K562 (cell line): ENCODE measurements around the gene ZNF513. TPM values are rescaled to one million over a fixed set of nuclear protein-coding genes. Genes with fewer than 3 reads are reported as not detected.

Experiments
- CHAMP1 ChIP-seq: fragments of 450-650 bp; IDR thresholded peaks from 2 replicates; pipeline ENCODE4 v1.6.1; 2016; ENCODE audit warnings: mild to moderate bottlenecking
- HNRNPUL1 ChIP-seq: fragments of 200-400 bp; formaldehyde crosslinking; IDR thresholded peaks from 2 replicates; pipeline ENCODE4 v1.6.1; 2017; ENCODE audit warnings: low read length
- IFI16 ChIP-seq: fragments of 250-450 bp; sonication (Bioruptor Pico); IDR thresholded peaks from 2 replicates; pipeline ENCODE4 v2.1.2; 2022; ENCODE audit warnings: mild to moderate bottlenecking, inconsistent platforms
- MAFK ChIP-seq: IDR thresholded peaks from 2 replicates; pipeline ENCODE4 v1.6.1; 2011; ENCODE audit warnings: low read length, improper control_type of control experiment
- MBD2 ChIP-seq: sonication (generic); IDR thresholded peaks from 2 replicates; pipeline ENCODE4 v1.6.1; 2016; ENCODE audit warnings: low read depth, borderline replicate concordance
- MECOM ChIP-seq: fragments of 250-450 bp; sonication (Bioruptor Pico); IDR thresholded peaks from 2 replicates; pipeline ENCODE4 v1.8.0; 2022; ENCODE audit warnings: inconsistent platforms
- NFIC ChIP-seq: fragments of 450-650 bp; IDR thresholded peaks from 2 replicates; pipeline ENCODE4 v1.6.1; 2017; ENCODE audit warnings: mild to moderate bottlenecking, inconsistent platforms
- NR4A1 ChIP-seq, 2 experiments: fragments of 250-450 bp in 1 of 2; fragments of 450-650 bp in 1 of 2; sonication (Bioruptor Pico) in 1 of 2; IDR thresholded peaks; 2 replicates each; pipeline versions ENCODE4 v1.4.0 to v1.6.1; 2016 to 2020; ENCODE audit warnings: mild to moderate bottlenecking in 2 of 2, missing compliant biosample characterization in 1 of 2, missing genetic modification characterization in 1 of 2, moderate library complexity in 1 of 2
- RAD51 ChIP-seq: fragments of 450-650 bp; IDR thresholded peaks from 2 replicates; pipeline ENCODE4 v1.7.1; 2016; ENCODE audit warnings: low read depth, mild to moderate bottlenecking, borderline replicate concordance
- RBFOX2 ChIP-seq: fragments of 200-400 bp; formaldehyde crosslinking; IDR thresholded peaks from 2 replicates; pipeline ENCODE4 v1.6.1; 2017; ENCODE audit warnings: low read depth, mild to moderate bottlenecking, low read length, moderate library complexity
- SMAD1 ChIP-seq: fragments of 150-350 bp; IDR thresholded peaks from 2 replicates; pipeline ENCODE4 v1.6.1; 2014; ENCODE audit warnings: low read length, low read depth; ENCODE audit not compliant: partially characterized antibody
- SMARCA4 ChIP-seq: fragments of 450-650 bp; IDR thresholded peaks from 2 replicates; pipeline ENCODE4 v1.6.1; 2016
- SMARCA5 ChIP-seq: fragments of 450-650 bp; IDR thresholded peaks from 2 replicates; pipeline ENCODE4 v1.6.1; 2016
- SRSF3 ChIP-seq: fragments of 200-400 bp; formaldehyde crosslinking; IDR thresholded peaks from 2 replicates; pipeline ENCODE4 v1.6.1; 2016; ENCODE audit warnings: mild to moderate bottlenecking, low read length, moderate library complexity; ENCODE audit not compliant: insufficient read depth
- TBP ChIP-seq: optimal IDR thresholded peaks from 2 replicates; pipeline ENCODE3; 2011; ENCODE audit warnings: low read depth, low read length, improper control_type of control experiment
- ZBTB1 ChIP-seq: sonication (generic); formaldehyde crosslinking; IDR thresholded peaks from 2 replicates; pipeline ENCODE4 v1.8.1; 2023; ENCODE audit warnings: missing genetic modification reagents, low read depth, mild to moderate bottlenecking, borderline replicate concordance
- ZMIZ1 ChIP-seq, 2 experiments: fragments of 150-350 bp in 1 of 2; IDR thresholded peaks; 2 replicates each; pipeline ENCODE4 v1.6.1; 2012 to 2016; ENCODE audit warnings: low read depth in 2 of 2, low read length in 2 of 2, mild to moderate bottlenecking in 1 of 2, moderate library complexity in 1 of 2
- ZNF124 ChIP-seq: sonication (generic); formaldehyde crosslinking; IDR thresholded peaks from 2 replicates; pipeline ENCODE4 v1.8.1; 2022; ENCODE audit warnings: missing genetic modification reagents
- ZNF384 ChIP-seq: IDR thresholded peaks from 2 replicates; pipeline ENCODE4 v1.6.1; 2012; ENCODE audit warnings: low read depth, low read length, improper control_type of control experiment
- ZNF449 ChIP-seq: fragments of 250-450 bp; sonication (Bioruptor Pico); IDR thresholded peaks from 2 replicates; pipeline ENCODE4 v1.8.0; 2022; ENCODE audit warnings: moderate library complexity, mild to moderate bottlenecking, inconsistent platforms
- ZNF699 ChIP-seq: fragments of 250-450 bp; sonication (Bioruptor Pico); IDR thresholded peaks from 2 replicates; pipeline ENCODE4 v1.8.0; 2021; ENCODE audit warnings: mild to moderate bottlenecking, moderate library complexity; ENCODE audit not compliant: insufficient replicate concordance
- ZSCAN32 ChIP-seq: fragments of 450-650 bp; formaldehyde crosslinking; IDR thresholded peaks from 2 replicates; pipeline ENCODE4 v1.4.0; 2020; ENCODE audit warnings: mild to moderate bottlenecking, moderate library complexity
- polyA plus RNA-seq, 8 experiments: library from polyadenylated mRNA; depleted of rRNA in 4 of 8; stranded (reverse) in 5 of 8; unstranded in 3 of 8; fragments of >200 nt; fragmentation: Nextera tagmentation in 2 of 8; fragmentation: Illumina TruSeq in 1 of 8; extraction: Ambion mirVana in 2 of 8; extraction: Trizol in 1 of 8; gene quantifications; 2 replicates each; pipeline versions ENCODE4 v1.2.1 to v1.2.3, GENCODE V29; 2011 to 2014; ENCODE audit warnings: inconsistent platforms in 1 of 8, missing spikeins in 1 of 8
- total RNA-seq, 7 experiments: library from RNA; depleted of rRNA in 6 of 7; stranded (reverse); fragments of >200 nt in 6 of 7; fragmentation: Illumina TruSeq in 2 of 7; extraction: Trizol in 2 of 7; gene quantifications; 2 replicates each; pipeline versions ENCODE4 v1.2.1 to v1.2.3, GENCODE V29; 2011 to 2021; ENCODE audit warnings: low replicate concordance in 1 of 7

Gene ZNF513
- total and polyA plus RNA-seq, 9 of the 15 experiments (the other 6 are each of a cell fraction or from before 2014, with no cell fraction given): 0.04 to 13.6 (median 4.4) TPM

GRCh38 chr2:27353762-27354596 is 26.6 kb downstream of the ZNF513 start (continued):
- TF ChIP-seq ZMIZ1 (IDR thresholded peaks at IDR 0.05; ENCODE audit: low read depth in 2 of 2, low read length in 2 of 2) (no peak), MBD2 (0 out of 2 replicates have a peak, but pooled peaks have one; percentile 8), CHAMP1 (no peak), MECOM (no peak), ZNF449 (CRISPR knock-in tag) (no peak), ZBTB1 (no peak), SRSF3 (no peak), ZSCAN32 (CRISPR knock-in tag) (no peak), TBP (no peak), HNRNPUL1 (no peak), ZNF124 (CRISPR knock-in tag) (no peak), SMAD1 (no peak), NFIC (peak; percentile 94), SMARCA4 (peak; percentile 84), IFI16 (CRISPR knock-in tag) (no peak), RBFOX2 (0 out of 2 replicates have a peak, but pooled peaks have one; percentile 31), MAFK (peak; percentile 51; the same call in 1 of the 2 replicates), ZNF384 (peak; percentile 72), NR4A1 (CRISPR knock-in tag; IDR thresholded peaks at IDR 0.05) (no peak), NR4A1 (tag; IDR thresholded peaks at IDR 0.05) (no peak), ZNF699 (CRISPR knock-in tag) (no peak), SMARCA5 (no peak), RAD51 (no peak)
